ENCODE measurements around the gene SLC16A12. TPM values are rescaled to one million over a fixed set of nuclear protein-coding genes. Genes with fewer than 3 reads are reported as not detected.
"Not testable (repeated sequence)": the region's sequence is repeated elsewhere in the genome, so short reads cannot be mapped to it uniquely, and the experiment has no call there.

The SLC16A12 gene
- total and polyA plus RNA-seq, 4 experiments from 2014 or later: not detected

DNA sequence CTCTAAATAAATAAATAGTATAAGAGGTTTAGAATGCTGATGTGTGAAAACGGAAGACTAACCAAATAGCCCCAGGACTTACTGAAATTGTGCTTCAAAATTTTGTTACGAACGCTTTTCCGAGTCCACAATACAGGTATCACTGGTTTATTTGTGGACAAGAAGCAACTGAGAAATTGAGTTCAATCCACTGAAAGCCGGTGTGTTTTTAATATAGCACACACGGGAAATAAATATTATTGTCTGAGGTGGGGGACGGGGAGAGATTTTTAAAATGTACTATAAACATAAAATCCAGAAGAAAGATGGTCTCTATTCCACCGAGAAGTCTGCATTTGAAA lies 598 bp downstream of the SLC16A12 start:
- DNase-seq: no peak
- Mint-ChIP-seq H3K4me1 (peaks cover 8 to 16% (median 10%) of the 10 kb centered on the region in 4 donors), H3K9me3 (peaks cover 0 to 2% (median 0%) of the 10 kb centered on the region in 8 donors), H3K4me3 (peak overlapping the region in 7 of 8 donors; percentile 10 to 59 (median 36)), H3K27me3 (peaks cover 40 to 41% of the 10 kb centered on the region in 2 donors), H3K36me3 (no peaks in the 10 kb centered on the region), H3K27ac (peak overlapping the region in 1 of 7 donors; percentile 69)
- Histone ChIP-seq H3K4me3 (ENCODE audit: low read length in 2 of 2) (no peak overlapping the region), H3K9me3 (ENCODE audit: control insufficient read depth in 1 of 2, low read length in 2 of 2) (no peaks in the 10 kb centered on the region), H3K27me3 (ENCODE audit: insufficient read depth, low read length) (peaks cover 20% of the 10 kb centered on the region), H3K27ac (ENCODE audit: low read depth, low read length) (no peak overlapping the region), H3K36me3 (ENCODE audit: insufficient read depth, low read length) (no peaks in the 10 kb centered on the region), H3K4me1 (ENCODE audit: insufficient read depth, low read length) (no peaks in the 10 kb centered on the region)
- ChIA-PET CTCF (ENCODE audit: partially characterized antibody) (no interaction called here), POLR2A (ENCODE audit: partially characterized antibody) (no interaction called here)
- intact Hi-C loops (cut with micrococcal nuclease): no loop called here

DNA sequence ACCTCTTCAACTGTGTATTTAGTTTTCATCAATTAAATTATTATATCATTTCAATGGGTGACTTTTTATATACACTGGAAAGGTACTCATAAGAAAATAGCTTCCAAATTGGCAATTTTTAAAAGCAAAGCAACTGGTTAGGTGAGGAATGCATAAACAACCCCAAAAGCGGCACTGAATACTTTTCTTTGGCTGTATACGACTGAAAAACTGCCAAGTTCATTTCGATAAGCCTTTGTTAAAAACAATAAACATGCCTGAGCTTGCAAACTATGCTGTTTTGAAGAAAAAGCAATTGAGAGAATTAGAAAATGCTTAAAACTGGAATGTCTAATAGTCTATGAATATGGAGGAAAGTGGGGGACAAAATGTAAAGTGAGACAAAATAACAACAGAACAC lies 2.9 kb downstream of the SLC16A12 start:
- no peak overlapping the region for H3K4me3 ChIP-seq (ENCODE audit: low read length in 2 of 2)
- Mint-ChIP-seq H3K4me1 (peaks cover 8 to 16% (median 10%) of the 10 kb centered on the region in 4 donors), H3K27ac (no peak overlapping the region), H3K36me3 (no peaks in the 10 kb centered on the region), H3K4me3 (no peak overlapping the region), H3K27me3 (peaks cover 38 to 39% of the 10 kb centered on the region in 2 donors), H3K9me3 (peaks cover 0 to 2% (median 0%) of the 10 kb centered on the region in 8 donors)
- no peaks in the 10 kb centered on the region for H3K9me3 ChIP-seq (ENCODE audit: control insufficient read depth in 1 of 2, low read length in 2 of 2)
- no peak for DNase-seq
- H3K36me3 ChIP-seq (ENCODE audit: insufficient read depth, low read length): no peaks in the 10 kb centered on the region
- intact Hi-C loops (cut with micrococcal nuclease): no loop called here
- peaks cover 20% of the 10 kb centered on the region for H3K27me3 ChIP-seq (ENCODE audit: insufficient read depth, low read length)
- no peak overlapping the region for H3K27ac ChIP-seq (ENCODE audit: low read depth, low read length)
- H3K4me1 ChIP-seq (ENCODE audit: insufficient read depth, low read length): no peaks in the 10 kb centered on the region
- CTCF ChIA-PET (ENCODE audit: partially characterized antibody): no interaction called here
- POLR2A ChIA-PET (ENCODE audit: partially characterized antibody): no interaction called here

- Histone ChIP-seq H3K4me1 (ENCODE audit: insufficient read depth, low read length) (no peaks in the 10 kb centered on the region), H3K9me3 (ENCODE audit: control insufficient read depth in 1 of 2, low read length in 2 of 2) (no peaks in the 10 kb centered on the region), H3K27ac (ENCODE audit: low read depth, low read length) (no peak overlapping the region), H3K36me3 (ENCODE audit: insufficient read depth, low read length) (no peaks in the 10 kb centered on the region), H3K27me3 (ENCODE audit: insufficient read depth, low read length) (peaks cover 17% of the 10 kb centered on the region), H3K4me3 (ENCODE audit: low read length in 2 of 2) (no peak overlapping the region)
- intact Hi-C loops (cut with micrococcal nuclease): no loop called here
- POLR2A ChIA-PET (ENCODE audit: partially characterized antibody): no interaction called here
- DNase-seq: no peak
- H3K4me3 Mint-ChIP-seq: no peak overlapping the region
- H3K36me3 Mint-ChIP-seq: no peaks in the 10 kb centered on the region
- peaks cover 8 to 15% (median 10%) of the 10 kb centered on the region in 4 donors for H3K4me1 Mint-ChIP-seq
- H3K27ac Mint-ChIP-seq: no peak overlapping the region
- CTCF ChIA-PET (ENCODE audit: partially characterized antibody): no interaction called here
- H3K9me3 Mint-ChIP-seq: peaks cover 0 to 2% (median 0%) of the 10 kb centered on the region in 8 donors
- peaks cover 32 to 33% of the 10 kb centered on the region in 2 donors for H3K27me3 Mint-ChIP-seq
Observed at GRCh38 chr10:89531359-89531758, 4.0 kb downstream of the SLC16A12 start.

- POLR2A ChIA-PET (ENCODE audit: partially characterized antibody); H3K36me3 Mint-ChIP-seq; H3K4me1 ChIP-seq (ENCODE audit: insufficient read depth, low read length); H3K9me3 ChIP-seq (ENCODE audit: control insufficient read depth in 1 of 2, low read length in 2 of 2); H3K4me3 Mint-ChIP-seq; CTCF ChIA-PET (ENCODE audit: partially characterized antibody); H3K36me3 ChIP-seq (ENCODE audit: insufficient read depth, low read length); DNase-seq; H3K27ac ChIP-seq (ENCODE audit: low read depth, low read length); H3K9me3 Mint-ChIP-seq; H3K4me1 Mint-ChIP-seq; intact Hi-C loops (cut with micrococcal nuclease); H3K4me3 ChIP-seq (ENCODE audit: low read length in 2 of 2); H3K27ac Mint-ChIP-seq: not testable (repeated sequence)
- peaks cover 22 to 23% of the 10 kb centered on the region in 2 donors for H3K27me3 Mint-ChIP-seq
- H3K27me3 ChIP-seq (ENCODE audit: insufficient read depth, low read length): peaks cover 12% of the 10 kb centered on the region
Observed at GRCh38 chr10:89529711-89530110, 5.7 kb downstream of the SLC16A12 start.

DNA sequence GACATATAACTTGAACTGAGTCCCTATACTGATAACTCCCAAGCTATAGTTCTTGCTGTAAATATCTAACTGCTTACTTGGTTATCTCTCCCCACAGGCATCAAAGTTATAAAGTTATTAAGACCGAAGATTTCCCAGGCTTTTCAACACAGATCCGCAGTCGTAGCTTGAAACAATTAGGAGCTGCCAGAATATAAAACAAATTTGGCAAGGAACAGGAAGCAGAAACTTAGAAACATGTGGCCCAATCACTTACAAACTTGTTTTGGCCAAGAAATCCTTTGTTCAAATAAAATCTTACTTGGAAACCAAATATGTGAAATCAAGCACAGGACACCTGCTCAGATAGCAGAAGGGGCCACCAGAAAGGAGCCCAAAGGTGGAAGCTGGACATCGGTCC lies 9.0 kb downstream of the SLC16A12 start:
- no peak overlapping the region for H3K27ac Mint-ChIP-seq
- H3K4me3 Mint-ChIP-seq: no peak overlapping the region
- DNase-seq: no peak
- H3K27me3 Mint-ChIP-seq: peaks cover 6 to 9% of the 10 kb centered on the region in 2 donors
- ChIA-PET CTCF (ENCODE audit: partially characterized antibody) (no interaction called here), POLR2A (ENCODE audit: partially characterized antibody) (no interaction called here)
- Histone ChIP-seq H3K27me3 (ENCODE audit: insufficient read depth, low read length) (no peaks in the 10 kb centered on the region), H3K4me1 (ENCODE audit: insufficient read depth, low read length) (no peaks in the 10 kb centered on the region), H3K4me3 (ENCODE audit: low read length in 2 of 2) (no peak overlapping the region), H3K36me3 (ENCODE audit: insufficient read depth, low read length) (no peaks in the 10 kb centered on the region), H3K9me3 (ENCODE audit: control insufficient read depth in 1 of 2, low read length in 2 of 2) (no peaks in the 10 kb centered on the region), H3K27ac (ENCODE audit: low read depth, low read length) (no peak overlapping the region)
- no peaks in the 10 kb centered on the region for H3K4me1 Mint-ChIP-seq
- intact Hi-C loops (cut with micrococcal nuclease): no loop called here
- no peaks in the 10 kb centered on the region for H3K36me3 Mint-ChIP-seq
- no peaks in the 10 kb centered on the region for H3K9me3 Mint-ChIP-seq

DNA sequence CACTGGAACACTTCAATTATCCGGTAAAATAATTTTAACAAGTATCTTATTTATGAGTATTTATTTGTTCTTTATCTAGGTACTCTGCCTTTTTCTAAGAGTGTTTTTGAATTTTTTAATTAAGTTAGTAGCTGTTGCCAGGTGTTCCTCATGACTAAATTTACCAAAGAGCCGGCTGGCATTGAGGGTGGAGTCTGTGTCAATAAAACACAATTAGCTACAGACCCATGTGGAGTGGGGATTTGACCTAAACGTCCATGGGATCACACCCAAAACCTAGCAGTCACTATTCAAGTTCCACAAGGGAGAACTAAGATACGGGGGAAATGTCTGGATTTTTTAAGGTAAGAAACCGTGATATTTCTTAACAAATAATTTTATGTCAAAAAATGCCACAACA lies 9.8 kb downstream of the SLC16A12 start:
- Mint-ChIP-seq H3K27me3 (peaks cover 6 to 7% of the 10 kb centered on the region in 2 donors), H3K9me3 (no peaks in the 10 kb centered on the region), H3K27ac (no peak overlapping the region), H3K4me1 (no peaks in the 10 kb centered on the region), H3K36me3 (no peaks in the 10 kb centered on the region), H3K4me3 (no peak overlapping the region)
- Histone ChIP-seq H3K36me3 (ENCODE audit: insufficient read depth, low read length) (no peaks in the 10 kb centered on the region), H3K27ac (ENCODE audit: low read depth, low read length) (no peak overlapping the region), H3K27me3 (ENCODE audit: insufficient read depth, low read length) (no peaks in the 10 kb centered on the region), H3K4me1 (ENCODE audit: insufficient read depth, low read length) (no peaks in the 10 kb centered on the region), H3K9me3 (ENCODE audit: control insufficient read depth in 1 of 2, low read length in 2 of 2) (no peaks in the 10 kb centered on the region), H3K4me3 (ENCODE audit: low read length in 2 of 2) (no peak overlapping the region)
- CTCF ChIA-PET (ENCODE audit: partially characterized antibody): no interaction called here
- DNase-seq: no peak
- POLR2A ChIA-PET (ENCODE audit: partially characterized antibody): no interaction called here
- intact Hi-C loops (cut with micrococcal nuclease): no loop called here

GRCh38 chr10:89524279-89524678 lies 11.1 kb downstream of the SLC16A12 start:
- H3K4me3 ChIP-seq (ENCODE audit: low read length in 2 of 2): no peak overlapping the region
- H3K27me3 Mint-ChIP-seq: peaks cover 3% of the 10 kb centered on the region in 2 donors
- ChIA-PET POLR2A (ENCODE audit: partially characterized antibody) (no interaction called here), CTCF (ENCODE audit: partially characterized antibody) (interaction anchor here (1.0 kb wide), 1 partner anchor 32 kb away, joined by 3 read pairs; no protein-coding TSS in a partner anchor)
- no peak for DNase-seq
- H3K9me3 Mint-ChIP-seq: no peaks in the 10 kb centered on the region
- intact Hi-C loops (cut with micrococcal nuclease): no loop called here
- H3K4me3 Mint-ChIP-seq: peak overlapping the region in 1 of 8 donors; percentile 28
- H3K9me3 ChIP-seq (ENCODE audit: control insufficient read depth in 1 of 2, low read length in 2 of 2): no peaks in the 10 kb centered on the region
- H3K27ac ChIP-seq (ENCODE audit: low read depth, low read length): no peak overlapping the region
- H3K27me3 ChIP-seq (ENCODE audit: insufficient read depth, low read length): no peaks in the 10 kb centered on the region
- H3K36me3 Mint-ChIP-seq: no peaks in the 10 kb centered on the region
- no peaks in the 10 kb centered on the region for H3K4me1 ChIP-seq (ENCODE audit: insufficient read depth, low read length)
- H3K27ac Mint-ChIP-seq: no peak overlapping the region
- H3K4me1 Mint-ChIP-seq: no peaks in the 10 kb centered on the region
- H3K36me3 ChIP-seq (ENCODE audit: insufficient read depth, low read length): no peaks in the 10 kb centered on the region

DNA sequence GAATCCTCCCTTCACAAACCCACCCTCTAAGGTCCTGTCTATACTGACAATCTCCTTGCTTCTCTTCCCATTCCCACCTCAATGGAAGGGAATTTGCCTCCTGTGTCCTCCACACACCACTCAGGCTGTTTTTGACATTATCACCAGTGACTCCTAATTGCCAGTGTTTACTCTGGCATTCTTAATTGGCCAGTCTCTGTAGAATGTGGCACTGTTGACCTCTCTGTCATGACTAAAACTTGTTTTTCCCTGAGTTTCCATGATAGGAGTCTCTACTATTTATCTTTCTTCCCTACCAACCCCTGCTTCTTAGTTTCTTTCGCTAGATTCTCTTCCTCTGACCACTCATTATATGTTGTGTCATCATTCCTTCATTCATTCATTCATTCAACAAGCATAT lies 12.1 kb downstream of the SLC16A12 start:
- Mint-ChIP-seq H3K27ac (no peak overlapping the region), H3K27me3 (peaks cover 0 to 3% of the 10 kb centered on the region in 2 donors), H3K4me1 (no peaks in the 10 kb centered on the region), H3K4me3 (no peak overlapping the region), H3K9me3 (no peaks in the 10 kb centered on the region), H3K36me3 (no peaks in the 10 kb centered on the region)
- ChIA-PET POLR2A (ENCODE audit: partially characterized antibody) (no interaction called here), CTCF (ENCODE audit: partially characterized antibody) (interaction anchor here (1.0 kb wide), 2 partner anchors 33 to 153 kb away, joined by 3 read pairs; no protein-coding TSS in a partner anchor)
- no peak for DNase-seq
- Histone ChIP-seq H3K4me3 (ENCODE audit: low read length in 2 of 2) (no peak overlapping the region), H3K9me3 (ENCODE audit: control insufficient read depth in 1 of 2, low read length in 2 of 2) (no peaks in the 10 kb centered on the region), H3K36me3 (ENCODE audit: insufficient read depth, low read length) (no peaks in the 10 kb centered on the region), H3K27ac (ENCODE audit: low read depth, low read length) (no peak overlapping the region), H3K4me1 (ENCODE audit: insufficient read depth, low read length) (no peaks in the 10 kb centered on the region), H3K27me3 (ENCODE audit: insufficient read depth, low read length) (no peaks in the 10 kb centered on the region)
- intact Hi-C loops (cut with micrococcal nuclease): no loop called here

Data from CD4-positive, alpha-beta memory T cell (primary cell).